Fibroblast of lung (primary cell): ENCODE results near the gene ZNF598. TPM values are rescaled to one million over a fixed set of nuclear protein-coding genes. Genes with fewer than 3 reads are reported as not detected.

Experiments
- DNase-seq, 2 donors: peaks; one replicate each; pipeline versions ENCODE4 v3.0.0 to v3.0.0-alpha.2; 2010; ENCODE audit warnings: low read depth in 2 of 2
- H2AFZ ChIP-seq: 2 replicates; pipeline ENCODE4 v1.5.1; 2012; ENCODE audit warnings: low read length, control low read depth, inconsistent platforms
- H3K27ac ChIP-seq: 2 replicates; pipeline ENCODE4 v1.5.1; 2011; ENCODE audit warnings: low read length, control low read depth; ENCODE audit not compliant: insufficient read depth
- H3K27me3 ChIP-seq: 2 replicates; pipeline ENCODE4 v1.5.1; 2011; ENCODE audit warnings: mild to moderate bottlenecking, low read length; ENCODE audit not compliant: control insufficient read depth, insufficient read depth
- H3K36me3 ChIP-seq: 2 replicates; pipeline ENCODE4 v1.5.1; 2011; ENCODE audit warnings: low read length; ENCODE audit not compliant: control insufficient read depth, insufficient read depth
- H3K4me1 ChIP-seq: 2 replicates; pipeline ENCODE4 v1.5.1; 2011; ENCODE audit warnings: low read length; ENCODE audit not compliant: control insufficient read depth, insufficient read depth; ENCODE audit errors: extremely low read depth
- H3K4me2 ChIP-seq: 2 replicates; pipeline ENCODE4 v1.5.1; 2011; ENCODE audit warnings: low read length, control low read depth; ENCODE audit not compliant: insufficient read depth; ENCODE audit errors: extremely low read depth
- H3K4me3 ChIP-seq, 4 experiments: fragments of 200-600 bp in 1 of 4; sonication (generic) in 1 of 4; replicated peaks in 1 of 4; 2 replicates each; pipeline ENCODE4 v1.5.1; 2011 to 2016; ENCODE audit warnings: low read length in 4 of 4, low read depth in 3 of 4, mild to moderate bottlenecking in 3 of 4, control low read depth in 2 of 4, inconsistent platforms in 1 of 4, mixed read lengths in 1 of 4; ENCODE audit not compliant: insufficient read depth in 1 of 4; ENCODE audit errors: control extremely low read depth in 1 of 4
- H3K79me2 ChIP-seq: 2 replicates; pipeline ENCODE4 v1.5.1; 2012; ENCODE audit warnings: mild to moderate bottlenecking, low read length, inconsistent platforms; ENCODE audit not compliant: control insufficient read depth, insufficient read depth
- H3K9ac ChIP-seq: 2 replicates; pipeline ENCODE4 v1.5.1; 2011; ENCODE audit warnings: mild to moderate bottlenecking, low read length, control low read depth; ENCODE audit not compliant: insufficient read depth
- H3K9me3 ChIP-seq: 2 replicates; pipeline ENCODE4 v1.5.1; 2012; ENCODE audit warnings: low read depth, low read length; ENCODE audit not compliant: control insufficient read depth, insufficient read depth
- H4K20me1 ChIP-seq: 2 replicates; pipeline ENCODE4 v1.5.1; 2011; ENCODE audit warnings: low read length; ENCODE audit not compliant: control insufficient read depth, insufficient read depth; ENCODE audit errors: extremely low read depth
- CTCF ChIP-seq, 2 donors: IDR thresholded peaks in 1 of 2; conservative IDR thresholded peaks in 1 of 2; 1 replicate in 1 of 2; 2 replicates in 1 of 2; pipeline ENCODE4 v1.5.1; 2011 to 2012; ENCODE audit warnings: low read length in 2 of 2, control low read depth in 1 of 2, inconsistent platforms in 1 of 2, low read depth in 1 of 2, mild to moderate bottlenecking in 1 of 2
- EZH2 ChIP-seq: IDR thresholded peaks from 2 replicates; pipeline ENCODE4 v1.5.1; 2012; ENCODE audit warnings: low read length, control low read depth, mild to moderate bottlenecking; ENCODE audit errors: missing control alignments
- polyA plus RNA-seq, 2 donors: library from polyadenylated mRNA; depleted of rRNA in 1 of 2; stranded (reverse) in 1 of 2; unstranded in 1 of 2; fragments of >200 nt; gene quantifications; 2 replicates each; pipeline ENCODE4 v1.2.1, GENCODE V29; 2011 to 2012; ENCODE audit warnings: missing spikeins in 1 of 2
- total RNA-seq: library from RNA; depleted of rRNA; stranded (reverse); fragments of >200 nt; gene quantifications from 2 replicates; pipeline ENCODE4 v1.2.1, GENCODE V29; 2014

The ZNF598 gene
- total and polyA plus RNA-seq, 2 donors (not counting 1 experiment from before 2014, with no cell fraction given) = 11.6 to 18.8 TPM

GRCh38 chr16:2023092-2024031 lies 13.7 kb upstream of the ZNF598 start:
- Histone ChIP-seq H2AFZ (peak overlapping the region; percentile 91), H3K27ac (peak overlapping the region; percentile 43)

GRCh38 chr16:2022723-2023091 lies 13.1 kb upstream of the ZNF598 start:
- Histone ChIP-seq H3K4me1 (peaks cover 18% of the 10 kb centered on the region), H3K27ac (no peak overlapping the region), H3K4me3 (peak overlapping the region in 2 of 4 experiments; percentile 21 to 44), H3K9ac (no peak overlapping the region), H3K4me2 (peak overlapping the region; percentile 75), H3K9me3 (no peaks in the 10 kb centered on the region), H3K79me2 (peaks cover 4% of the 10 kb centered on the region), H4K20me1 (no peaks in the 10 kb centered on the region), H2AFZ (peak overlapping the region; percentile 62), H3K36me3 (no peaks in the 10 kb centered on the region), H3K27me3 (peaks cover 8% of the 10 kb centered on the region)
- TF ChIP-seq CTCF (conservative IDR thresholded peaks at IDR 0.05 in 1 of 2, IDR thresholded peaks at IDR 0.05 in 1 of 2; ENCODE audit: low read depth in 1 of 2, low read length in 2 of 2) (no peak), EZH2 (no peak)
- DNase-seq = peak; percentile 55 to 68

More at GRCh38 chr16:2023092-2024031, 13.7 kb upstream of the ZNF598 start:
- Histone ChIP-seq H4K20me1 (no peaks in the 10 kb centered on the region), H3K4me1 (peaks cover 23% of the 10 kb centered on the region), H3K4me2 (peak overlapping the region; percentile 78), H3K27me3 (peaks cover 8% of the 10 kb centered on the region), H3K79me2 (peaks cover 4% of the 10 kb centered on the region), H3K9me3 (no peaks in the 10 kb centered on the region), H3K36me3 (no peaks in the 10 kb centered on the region), H3K4me3 (peak overlapping the region in 3 of 4 experiments; percentile 19 to 44 (median 21)), H3K9ac (peak overlapping the region; percentile 1)
- DNase-seq = peak; percentile 71 to 84
- TF ChIP-seq EZH2 (no peak), CTCF (conservative IDR thresholded peaks at IDR 0.05 in 1 of 2, IDR thresholded peaks at IDR 0.05 in 1 of 2; ENCODE audit: low read depth in 1 of 2, low read length in 2 of 2) (peak; percentile 84 to 86)

- no peak for DNase-seq
- Histone ChIP-seq H3K36me3 (no peaks in the 10 kb centered on the region), H2AFZ (no peak overlapping the region), H3K9me3 (no peaks in the 10 kb centered on the region), H3K27me3 (peaks cover 8% of the 10 kb centered on the region), H3K79me2 (no peaks in the 10 kb centered on the region), H3K9ac (no peak overlapping the region), H3K4me3 (no peak overlapping the region), H3K27ac (no peak overlapping the region), H3K4me1 (peaks cover 12% of the 10 kb centered on the region), H3K4me2 (peak overlapping the region; percentile 25), H4K20me1 (no peaks in the 10 kb centered on the region)
- no peak for TF ChIP-seq CTCF (conservative IDR thresholded peaks at IDR 0.05 in 1 of 2, IDR thresholded peaks at IDR 0.05 in 1 of 2; ENCODE audit: low read depth in 1 of 2, low read length in 2 of 2)
- peak; percentile 42 for TF ChIP-seq EZH2
Observed at GRCh38 chr16:2019921-2020831, 10.6 kb upstream of the ZNF598 start.
